HG03045 (cell line): ENCODE measurements around the gene GAREM1.

Experiments used
- ATAC-seq: cut with Tn5 transposase; IDR thresholded peaks from one replicate; pipeline ENCODE4 v1.9.1; 2021; ENCODE audit warnings: mild to moderate bottlenecking, moderate library complexity; ENCODE audit not compliant: unreplicated experiment

The GAREM1 gene

GRCh38 chr18:32459361-32460101 lies 11.2 kb downstream of the GAREM1 start:
- no peak for ATAC-seq

- ATAC-seq: no peak
Measured at GRCh38 chr18:32455361-32455760, 15.3 kb downstream of the GAREM1 start.

GRCh38 chr18:32454593-32454992 lies 16.1 kb downstream of the GAREM1 start:
- no peak for ATAC-seq

- ATAC-seq: no peak
Measured at GRCh38 chr18:32450874-32451273, 19.8 kb downstream of the GAREM1 start.

- no peak for ATAC-seq
Measured at GRCh38 chr18:32450026-32450691, 20.5 kb downstream of the GAREM1 start.

GRCh38 chr18:32446780-32447179 lies 23.9 kb downstream of the GAREM1 start:
- no peak for ATAC-seq

GRCh38 chr18:32445846-32446245 lies 24.8 kb downstream of the GAREM1 start:
- no peak for ATAC-seq

GRCh38 chr18:32443706-32444215 lies 26.9 kb downstream of the GAREM1 start:
- no peak for ATAC-seq

- no peak for ATAC-seq
Measured at GRCh38 chr18:32443033-32443705, 27.5 kb downstream of the GAREM1 start.

GRCh38 chr18:32442575-32442974 lies 28.1 kb downstream of the GAREM1 start:
- no peak for ATAC-seq

- ATAC-seq: no peak
Measured at GRCh38 chr18:32441533-32441932, 29.1 kb downstream of the GAREM1 start.

- ATAC-seq: no peak
Measured at GRCh38 chr18:32440518-32440917, 30.2 kb downstream of the GAREM1 start.

- no peak for ATAC-seq
Measured at GRCh38 chr18:32439802-32440201, 30.9 kb downstream of the GAREM1 start.

- ATAC-seq: no peak
Measured at GRCh38 chr18:32439241-32439640, 31.4 kb downstream of the GAREM1 start.

- ATAC-seq: no peak
Measured at GRCh38 chr18:32438173-32438572, 32.5 kb downstream of the GAREM1 start.

- ATAC-seq: no peak
Measured at GRCh38 chr18:32437100-32437834, 33.4 kb downstream of the GAREM1 start.

- no peak for ATAC-seq
Measured at GRCh38 chr18:32435631-32436500, 34.8 kb downstream of the GAREM1 start.

- ATAC-seq: no peak
Measured at GRCh38 chr18:32431753-32432152, 38.9 kb downstream of the GAREM1 start.

GRCh38 chr18:32429402-32429801 lies 41.3 kb downstream of the GAREM1 start:
- ATAC-seq: no peak
